ENCODE measurements around the gene SOWAHB. TPM values are rescaled to one million over a fixed set of nuclear protein-coding genes. Genes with fewer than 3 reads are reported as not detected.

The SOWAHB gene
- total and polyA plus RNA-seq, 2 experiments from 2014 or later: 8.7 to 18.9 TPM

- Histone ChIP-seq H3K9me3 (ENCODE audit: low read depth) (no peaks in the 10 kb centered on the region), H3K4me1 (ENCODE audit: insufficient read depth) (peaks cover 4% of the 10 kb centered on the region), H2AFZ (no peak overlapping the region), H3K27me3 (no peaks in the 10 kb centered on the region), H4K20me1 (ENCODE audit: insufficient read depth, poor library complexity, severe bottlenecking) (no peaks in the 10 kb centered on the region), H3K36me3 (replicated peaks; ENCODE audit: insufficient read depth, low read depth) (no peaks in the 10 kb centered on the region), H3K4me3 (no peak overlapping the region), H3K27ac (no peak overlapping the region), H3K79me2 (peaks cover 7% of the 10 kb centered on the region), H3K4me2 (no peak overlapping the region), H3K9me2 (replicated peaks; ENCODE audit: insufficient read depth) (no peaks in the 10 kb centered on the region)
- no peak for DNase-seq (ENCODE audit: low spot score)
- TF ChIP-seq EZH2 (IDR thresholded peaks at IDR 0.05; ENCODE audit: borderline replicate concordance): no peak
- WGBS (ENCODE audit: low lambda C conversion rate, missing lambda C conversion rate): 55% methylated on average over 1 of the region's 1 CpG
These were observed 7.6 kb upstream of the SOWAHB start for GRCh38 chr4:76905521-76905920.

GRCh38 chr4:76904646-76905190 lies 6.8 kb upstream of the SOWAHB start:
- no peaks in the 10 kb centered on the region for H3K9me3 ChIP-seq (ENCODE audit: low read depth)
- H3K9me2 ChIP-seq (replicated peaks; ENCODE audit: insufficient read depth): no peaks in the 10 kb centered on the region
- TF ChIP-seq EZH2 (IDR thresholded peaks at IDR 0.05; ENCODE audit: borderline replicate concordance) (no peak), EZH2phosphoT487 (IDR thresholded peaks at IDR 0.05; ENCODE audit: low read depth, severe bottlenecking, unreplicated experiment) (no peak), CTCF (IDR thresholded peaks at IDR 0.05; ENCODE audit: poor library complexity) (no peak)
- H3K79me2 ChIP-seq: peaks cover 14% of the 10 kb centered on the region
- no peak overlapping the region for H3K4me3 ChIP-seq
- H3K27ac ChIP-seq: no peak overlapping the region
- peaks cover 4% of the 10 kb centered on the region for H3K4me1 ChIP-seq (ENCODE audit: insufficient read depth)
- no peak overlapping the region for H3K4me2 ChIP-seq
- no peak for DNase-seq (ENCODE audit: low spot score)
- no peaks in the 10 kb centered on the region for H3K27me3 ChIP-seq
- no peak overlapping the region for H2AFZ ChIP-seq
- H4K20me1 ChIP-seq (ENCODE audit: insufficient read depth, poor library complexity, severe bottlenecking): no peaks in the 10 kb centered on the region
- 83% methylated on average over 4 of the region's 4 CpGs for WGBS (ENCODE audit: low lambda C conversion rate, missing lambda C conversion rate)
- no peaks in the 10 kb centered on the region for H3K36me3 ChIP-seq (replicated peaks; ENCODE audit: insufficient read depth, low read depth)

DNA sequence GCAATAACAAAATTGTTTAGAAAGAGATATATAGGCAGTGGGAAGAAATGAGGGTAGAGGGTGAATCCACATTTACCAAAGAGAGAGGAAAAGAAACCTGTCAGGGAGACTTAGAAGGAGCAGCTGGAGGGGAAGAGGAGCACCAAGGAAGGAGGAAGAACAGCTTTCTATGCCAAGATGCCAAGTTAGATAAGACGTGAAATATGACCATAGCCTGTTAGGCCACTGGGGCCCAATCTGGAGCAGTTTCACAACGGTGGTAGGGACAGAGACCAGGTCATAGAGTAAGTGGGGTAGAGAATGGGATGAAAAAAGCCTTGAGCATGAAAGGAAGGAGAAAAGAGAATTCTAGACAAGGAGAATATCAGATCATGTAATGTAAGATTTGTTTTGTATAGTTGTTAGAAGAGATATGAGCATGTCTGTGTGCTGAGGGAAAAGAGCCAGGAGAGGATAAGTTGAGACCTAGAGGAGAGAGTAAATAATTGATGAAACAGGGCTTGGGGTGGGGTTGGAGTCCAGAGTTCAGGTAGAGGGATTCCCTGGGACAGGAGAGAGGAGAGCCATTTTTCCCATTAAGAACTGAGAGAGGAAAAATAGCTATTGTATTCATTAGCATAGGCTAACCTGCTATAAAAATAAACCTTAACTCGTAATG lies 4.4 kb upstream of the SOWAHB start:
- H3K9me2 ChIP-seq (replicated peaks; ENCODE audit: insufficient read depth): no peaks in the 10 kb centered on the region
- peaks cover 19% of the 10 kb centered on the region for H3K79me2 ChIP-seq
- peak; percentile 49 for DNase-seq (ENCODE audit: low spot score)
- peaks cover 4% of the 10 kb centered on the region for H3K27me3 ChIP-seq
- 54% methylated on average over 3 of the region's 3 CpGs for WGBS (ENCODE audit: low lambda C conversion rate, missing lambda C conversion rate)
- H3K36me3 ChIP-seq (replicated peaks; ENCODE audit: insufficient read depth, low read depth): no peaks in the 10 kb centered on the region
- no peaks in the 10 kb centered on the region for H3K9me3 ChIP-seq (ENCODE audit: low read depth)
- no peaks in the 10 kb centered on the region for H4K20me1 ChIP-seq (ENCODE audit: insufficient read depth, poor library complexity, severe bottlenecking)
- no peak overlapping the region for H3K4me3 ChIP-seq
- no peak for TF ChIP-seq CTCF (IDR thresholded peaks at IDR 0.05; ENCODE audit: poor library complexity)
- TF ChIP-seq EZH2phosphoT487 (IDR thresholded peaks at IDR 0.05; ENCODE audit: low read depth, severe bottlenecking, unreplicated experiment): no peak
- TF ChIP-seq EZH2 (IDR thresholded peaks at IDR 0.05; ENCODE audit: borderline replicate concordance): no peak
- peak overlapping the region; percentile 38 for H3K4me2 ChIP-seq
- no peak overlapping the region for H2AFZ ChIP-seq
- H3K27ac ChIP-seq: peak overlapping the region; percentile 21
- peaks cover 10% of the 10 kb centered on the region for H3K4me1 ChIP-seq (ENCODE audit: insufficient read depth)

DNA sequence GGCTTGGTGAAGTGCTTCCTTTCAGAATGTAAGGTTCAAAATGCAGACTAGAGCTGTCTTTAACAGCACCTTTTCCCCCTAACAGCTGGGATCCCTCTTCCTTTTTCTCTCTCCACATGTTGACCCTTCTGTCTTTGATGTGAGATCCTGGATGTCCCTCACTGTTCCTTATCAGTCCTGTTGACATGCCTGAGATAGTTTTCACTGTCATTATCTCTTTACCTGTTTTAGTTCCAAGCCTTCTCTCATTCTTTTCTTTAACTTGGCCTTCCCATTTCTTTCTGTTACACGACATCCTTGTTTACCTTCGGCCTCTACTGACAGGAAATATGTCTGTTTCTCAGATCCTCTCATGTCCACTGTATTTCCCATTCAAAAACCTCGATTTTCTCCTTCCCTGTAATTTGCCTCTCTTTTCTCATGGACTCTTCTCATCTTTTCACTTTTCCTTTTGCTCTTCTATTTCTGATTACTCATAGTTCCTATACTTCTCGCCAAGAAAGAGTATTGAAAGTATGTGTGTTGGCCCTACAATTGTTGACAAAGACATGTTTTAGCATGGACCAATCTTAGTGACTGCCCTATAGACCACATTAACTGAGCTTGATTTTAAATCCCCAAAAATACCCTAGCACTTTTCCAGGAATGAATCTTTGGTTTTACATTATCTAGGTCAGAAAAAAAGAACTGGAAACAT lies 1.2 kb upstream of the SOWAHB start:
- TF ChIP-seq EZH2 (IDR thresholded peaks at IDR 0.05; ENCODE audit: borderline replicate concordance) (no peak), EZH2phosphoT487 (IDR thresholded peaks at IDR 0.05; ENCODE audit: low read depth, severe bottlenecking, unreplicated experiment) (no peak), CTCF (IDR thresholded peaks at IDR 0.05; ENCODE audit: poor library complexity) (no peak)
- Histone ChIP-seq H2AFZ (no peak overlapping the region), H3K27ac (peak overlapping the region; percentile 95), H3K4me2 (peak overlapping the region; percentile 97), H3K36me3 (replicated peaks; ENCODE audit: insufficient read depth, low read depth) (no peaks in the 10 kb centered on the region), H3K79me2 (peaks cover 42% of the 10 kb centered on the region), H3K4me1 (ENCODE audit: insufficient read depth) (peaks cover 10% of the 10 kb centered on the region), H3K9me3 (ENCODE audit: low read depth) (no peaks in the 10 kb centered on the region), H3K9me2 (replicated peaks; ENCODE audit: insufficient read depth) (no peaks in the 10 kb centered on the region), H3K4me3 (peak overlapping the region; percentile 73), H3K27me3 (peaks cover 15% of the 10 kb centered on the region), H4K20me1 (ENCODE audit: insufficient read depth, poor library complexity, severe bottlenecking) (no peaks in the 10 kb centered on the region)
- 56% methylated on average over 4 of the region's 4 CpGs for WGBS (ENCODE audit: low lambda C conversion rate, missing lambda C conversion rate)
- DNase-seq (ENCODE audit: low spot score): no peak
